NCI-H524 treated with DMSO at 0.1 percent for 48 hours (cell line): ENCODE data around the gene BANK1.

ENCODE experiments used
- DNase-seq: peaks from one replicate; lab custom pipeline; 2025; lab: John Stamatoyannopoulos, UW

The BANK1 gene

GRCh38 chr4:102036619-102037376, 246.3 kb downstream of the BANK1 start:
- peak; percentile 66 for DNase-seq

DNA sequence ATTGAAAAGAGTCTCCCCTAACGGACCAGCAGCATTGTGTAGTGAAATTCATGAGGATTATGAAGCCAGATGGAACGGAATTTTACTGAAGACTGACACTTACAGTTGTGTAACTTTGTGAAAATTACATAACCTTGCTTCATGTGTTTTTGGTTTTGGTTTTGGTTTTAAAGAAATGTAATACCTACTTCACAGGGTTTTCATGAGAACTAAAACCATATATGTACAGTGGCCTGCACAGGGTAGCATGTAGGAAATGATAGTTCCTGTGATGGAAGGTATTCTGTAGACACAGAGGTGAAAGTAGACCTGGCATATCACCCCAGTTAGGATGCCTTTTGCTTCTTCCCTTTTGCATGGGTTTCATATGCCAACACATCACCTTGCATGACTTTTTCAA, 247.0 kb downstream of the BANK1 start:
- DNase-seq, result no peak

DNA sequence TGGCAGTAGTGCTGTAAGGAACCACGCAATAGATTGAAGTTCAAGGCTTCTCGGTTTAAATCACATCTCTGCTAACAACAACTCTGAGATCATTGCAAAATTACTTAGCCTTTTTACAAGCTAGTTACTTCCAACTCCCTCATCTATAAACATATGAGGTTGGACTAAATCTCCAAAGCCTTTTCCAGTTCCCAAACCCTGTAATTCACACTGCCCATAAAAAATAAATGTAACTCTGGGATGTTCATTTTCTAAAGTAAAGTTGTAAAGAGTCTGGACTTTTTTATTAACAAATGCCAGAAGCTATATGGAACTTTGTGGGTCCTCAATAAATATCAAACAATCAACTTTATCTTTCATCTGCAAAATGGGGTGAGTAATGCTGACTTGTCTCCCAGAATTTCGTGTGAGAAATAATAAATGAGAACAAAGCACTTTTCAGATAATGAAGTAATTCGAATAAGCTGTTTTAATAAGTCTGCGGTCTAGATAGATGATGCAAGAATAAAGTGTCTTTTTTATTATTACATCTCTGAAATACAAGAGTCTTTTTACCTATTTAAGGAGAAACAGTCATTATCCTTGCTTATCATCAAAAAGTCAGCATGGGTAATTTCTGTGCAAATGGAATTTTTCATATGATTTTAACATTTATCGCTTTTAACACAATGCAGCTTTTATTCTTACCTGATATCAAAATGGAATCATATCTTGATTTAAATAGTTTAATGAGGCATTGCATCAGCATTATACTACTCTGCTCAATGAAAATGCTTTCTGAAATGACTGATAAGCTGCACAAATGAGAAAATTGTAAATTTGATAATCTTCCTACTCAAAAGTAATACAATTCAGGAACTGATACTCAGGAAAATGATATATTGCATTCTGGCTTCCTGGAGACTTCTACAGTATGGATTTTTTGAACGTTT, 252.6 kb downstream of the BANK1 start:
- no peak for DNase-seq

GRCh38 chr4:102047616-102048015, 257.1 kb downstream of the BANK1 start:
- DNase-seq, result no peak

- no peak for DNase-seq
These were observed 265.3 kb downstream of the BANK1 start for GRCh38 chr4:102055805-102056204.

- no peak for DNase-seq
These were observed 266.6 kb downstream of the BANK1 start for GRCh38 chr4:102057122-102057521.

- DNase-seq, result no peak
These were observed 270.6 kb downstream of the BANK1 start for GRCh38 chr4:102061133-102061532.

- DNase-seq, result no peak
These were observed 274.4 kb downstream of the BANK1 start for GRCh38 chr4:102064747-102065442.

DNA sequence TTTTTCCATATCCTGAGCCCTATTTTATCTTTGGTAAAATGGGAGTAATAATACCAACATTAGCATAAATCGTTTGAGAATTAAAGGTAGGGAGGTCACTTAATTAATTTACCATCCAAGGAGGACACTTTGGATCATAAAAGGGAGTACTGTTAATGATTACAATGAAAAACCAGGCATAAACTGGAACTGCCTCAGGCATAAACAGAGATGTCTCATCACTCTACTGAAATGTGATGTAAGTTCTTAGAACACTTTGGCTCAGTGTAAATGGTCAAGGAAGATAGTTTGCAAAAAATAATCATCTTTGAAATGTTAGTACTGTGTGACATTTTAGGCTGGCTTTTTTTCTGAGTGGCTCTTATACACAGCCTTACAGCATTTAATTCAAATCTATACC, 286.1 kb downstream of the BANK1 start:
- no peak for DNase-seq

DNA sequence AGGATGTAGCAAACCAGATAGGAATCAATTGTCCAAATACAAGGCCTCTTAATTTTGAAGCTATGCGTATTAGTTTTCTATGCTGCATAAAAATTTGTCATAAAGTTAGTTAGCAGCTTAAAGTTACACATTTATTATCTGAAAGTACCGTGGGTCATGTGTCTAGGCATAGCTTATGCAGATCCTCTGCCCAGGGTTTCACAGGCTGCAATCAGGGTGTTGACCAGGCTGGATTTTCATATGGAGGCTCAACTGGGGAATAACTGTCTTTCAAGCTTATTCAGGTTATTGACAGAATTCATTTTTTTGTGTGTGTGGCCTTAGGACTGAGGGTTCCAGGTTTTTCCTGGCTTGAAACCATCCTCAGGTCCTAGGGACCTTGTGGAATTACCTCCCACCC, 289.7 kb downstream of the BANK1 start:
- no peak for DNase-seq

GRCh38 chr4:102089850-102090621, 299.5 kb downstream of the BANK1 start:
- no peak for DNase-seq

GRCh38 chr4:102091656-102092055, 301.1 kb downstream of the BANK1 start:
- DNase-seq, result no peak

DNA sequence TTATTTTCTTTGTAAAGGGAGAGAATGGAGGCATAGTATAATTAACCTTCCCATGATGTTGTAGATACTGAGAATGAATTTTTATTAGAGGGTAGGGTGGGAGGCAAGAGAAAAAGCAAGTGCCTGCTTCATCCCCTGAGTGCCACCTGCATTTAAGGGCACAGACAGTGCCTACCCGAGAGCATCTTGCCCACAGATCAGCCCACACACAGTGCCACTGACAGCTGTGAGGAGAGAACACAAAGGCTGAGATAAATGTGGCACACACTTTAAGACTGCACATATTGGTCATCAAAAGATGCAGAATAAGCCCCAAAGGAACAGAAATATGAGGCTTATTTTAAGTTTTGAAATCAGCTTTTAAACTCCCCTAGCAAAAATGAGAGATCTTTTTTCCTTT, 304.0 kb downstream of the BANK1 start:
- DNase-seq, result no peak

DNA sequence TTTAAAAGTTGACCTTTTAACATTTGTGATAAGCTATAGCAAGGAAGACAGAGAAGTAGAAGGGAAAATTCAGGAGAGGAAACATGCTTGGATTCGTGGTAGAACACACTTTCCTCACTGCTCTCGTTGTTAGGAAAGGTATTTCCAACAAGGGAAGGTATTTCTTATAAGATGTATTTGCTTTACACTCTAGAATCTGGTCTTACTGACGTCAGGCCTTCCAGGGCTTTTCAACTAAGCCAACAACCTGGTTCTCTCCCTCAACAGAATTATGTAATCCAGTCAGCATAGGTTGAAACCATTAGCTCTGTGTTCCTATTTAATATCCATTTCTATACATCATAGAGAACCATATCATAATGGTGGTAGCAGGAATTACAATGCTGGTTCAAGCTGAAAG, 312.8 kb downstream of the BANK1 start:
- DNase-seq, result no peak

DNA sequence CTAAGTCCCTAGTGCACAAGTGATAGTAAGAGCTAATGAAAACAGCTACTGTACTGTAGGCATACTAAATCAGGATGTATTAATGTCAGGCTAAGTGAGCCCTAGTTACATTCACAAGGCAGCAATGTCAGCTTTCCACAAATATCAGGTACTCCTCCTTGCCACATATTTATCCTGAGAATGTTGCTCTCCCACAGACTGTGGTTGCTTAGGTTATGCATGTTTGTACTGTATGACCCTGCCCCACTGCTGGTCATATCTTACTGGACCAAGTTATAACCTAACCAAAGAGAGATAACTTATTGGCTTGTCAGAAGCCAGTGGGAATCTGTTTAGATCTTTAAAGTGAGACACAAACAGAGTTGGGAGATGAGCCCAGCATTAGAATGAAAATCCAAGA, 313.7 kb downstream of the BANK1 start:
- no peak for DNase-seq

GRCh38 chr4:102105983-102106382, 315.5 kb downstream of the BANK1 start:
- DNase-seq, result no peak

DNA sequence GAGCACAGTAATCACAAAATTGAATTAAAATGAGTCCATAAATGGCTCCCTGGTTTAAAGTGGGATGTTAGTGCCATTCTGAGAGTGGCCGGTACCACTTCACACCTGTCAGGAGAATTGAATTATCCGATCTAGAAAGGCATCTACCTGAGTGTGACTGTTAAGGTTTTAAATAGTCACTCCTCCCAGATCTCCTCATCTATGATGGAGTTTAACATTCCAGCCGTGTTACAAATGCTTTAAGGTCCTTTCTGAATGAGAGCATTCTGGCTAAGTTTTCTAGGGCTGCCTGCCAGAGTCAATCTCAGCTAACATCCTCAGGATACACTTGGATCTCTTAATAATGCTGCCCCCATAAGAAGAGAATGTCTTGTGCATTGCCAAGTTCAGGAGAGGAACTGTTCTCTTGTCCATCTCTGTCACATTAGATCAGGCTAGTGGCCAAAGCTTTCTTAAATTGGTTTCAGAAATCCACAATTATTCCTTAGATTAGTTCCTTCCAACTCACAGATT, 323.6 kb downstream of the BANK1 start:
- no peak for DNase-seq

- DNase-seq, result no peak
These were observed 325.6 kb downstream of the BANK1 start for GRCh38 chr4:102116121-102116520.

- no peak for DNase-seq
These were observed 330.3 kb downstream of the BANK1 start for GRCh38 chr4:102120846-102121245.
